Neural progenitor cell (in vitro differentiated cells): ENCODE data around the gene PDCD1. TPM values are rescaled to one million over a fixed set of nuclear protein-coding genes. Genes with fewer than 3 reads are reported as not detected.

ENCODE experiments used
- DNase-seq: peaks from one replicate; pipeline ENCODE4 v3.0.0-alpha.2; 2016; ENCODE audit warnings: low spot score
- H2AFZ ChIP-seq: fragments of 200-600 bp; sonication (generic); replicated peaks from 2 replicates; pipeline ENCODE4 v1.6.1; 2016; ENCODE audit warnings: antibody characterized with exemption
- H3F3A ChIP-seq: fragments of 200-600 bp; sonication (generic); 2 replicates; pipeline ENCODE4 v1.6.1; 2016; ENCODE audit warnings: antibody characterized with exemption, low read depth
- H3K27ac ChIP-seq: fragments of 200-600 bp; sonication (generic); 2 replicates; pipeline ENCODE4 v1.5.1; 2016; ENCODE audit warnings: mild to moderate bottlenecking
- H3K27me3 ChIP-seq: fragments of 200-600 bp; sonication (generic); 2 replicates; pipeline ENCODE4 v1.6.1; 2016; ENCODE audit warnings: mild to moderate bottlenecking, moderate library complexity
- H3K36me3 ChIP-seq: fragments of 200-600 bp; sonication (generic); 2 replicates; pipeline ENCODE4 v1.5.1; 2016
- H3K4me1 ChIP-seq: fragments of 200-600 bp; sonication (generic); 2 replicates; pipeline ENCODE4 v1.6.1; 2016; ENCODE audit warnings: mixed run types
- H3K4me2 ChIP-seq: fragments of 200-600 bp; sonication (generic); 2 replicates; pipeline ENCODE4 v1.6.1; 2016
- H3K4me3 ChIP-seq: fragments of 200-600 bp; sonication (generic); 2 replicates; pipeline ENCODE4 v1.5.1; 2016
- H3K79me2 ChIP-seq: fragments of 200-600 bp; sonication (generic); 2 replicates; pipeline ENCODE4 v1.6.1; 2016; ENCODE audit warnings: low read depth
- H3K9ac ChIP-seq: fragments of 200-600 bp; sonication (generic); 2 replicates; pipeline ENCODE4 v1.6.1; 2016
- H3K9me3 ChIP-seq: fragments of 200-600 bp; sonication (generic); 2 replicates; pipeline ENCODE4 v1.5.1; 2016; ENCODE audit warnings: low read depth
- H4K20me1 ChIP-seq: fragments of 200-600 bp; sonication (generic); 2 replicates; pipeline ENCODE4 v1.6.1; 2016; ENCODE audit warnings: low read depth
- H3K27ac Mint-ChIP-seq: 3 replicates; pipeline ENCODE4 v1.8.0; 2021; ENCODE audit warnings: mixed read lengths
- H3K27me3 Mint-ChIP-seq: 2 replicates; pipeline ENCODE4 v1.8.0; 2022; ENCODE audit warnings: low read depth, mild to moderate bottlenecking, inconsistent platforms, moderate library complexity, mixed read lengths; ENCODE audit not compliant: insufficient read depth
- H3K36me3 Mint-ChIP-seq: 3 replicates; pipeline ENCODE4 v1.8.0; 2021; ENCODE audit warnings: mixed read lengths
- H3K4me1 Mint-ChIP-seq: 3 replicates; pipeline ENCODE4 v1.8.0; 2021; ENCODE audit warnings: mixed read lengths
- H3K4me3 Mint-ChIP-seq: 3 replicates; pipeline ENCODE4 v1.8.0; 2021; ENCODE audit warnings: mild to moderate bottlenecking, moderate library complexity, mixed read lengths
- H3K9me3 Mint-ChIP-seq: 3 replicates; pipeline ENCODE4 v1.8.0; 2020; ENCODE audit warnings: mixed read lengths
- EZH2 ChIP-seq: fragments of 200-600 bp; sonication (generic); IDR thresholded peaks from 2 replicates; pipeline ENCODE4 v1.6.1; 2017; ENCODE audit warnings: antibody characterized with exemption, mild to moderate bottlenecking, moderate library complexity
- EZH2phosphoT487 ChIP-seq: fragments of 200-600 bp; sonication (generic); IDR thresholded peaks from 2 replicates; pipeline ENCODE4 v1.6.1; 2017; ENCODE audit warnings: antibody characterized with exemption
- total RNA-seq: library from RNA; depleted of rRNA; stranded (reverse); fragments of >200 nt; gene quantifications from 2 replicates; pipeline ENCODE4 v1.2.3, GENCODE V29; 2015; ENCODE audit warnings: low replicate concordance
- TF ChIP-seq, protein P1 (sequence below): fragments of 200-600 bp; sonication (generic); IDR thresholded peaks from 2 replicates; pipeline ENCODE4 v1.5.1; 2017; ENCODE audit warnings: antibody characterized with exemption, mild to moderate bottlenecking

Gene PDCD1
- total RNA-seq, 1 donor from 2014 or later: not detected

DNA sequence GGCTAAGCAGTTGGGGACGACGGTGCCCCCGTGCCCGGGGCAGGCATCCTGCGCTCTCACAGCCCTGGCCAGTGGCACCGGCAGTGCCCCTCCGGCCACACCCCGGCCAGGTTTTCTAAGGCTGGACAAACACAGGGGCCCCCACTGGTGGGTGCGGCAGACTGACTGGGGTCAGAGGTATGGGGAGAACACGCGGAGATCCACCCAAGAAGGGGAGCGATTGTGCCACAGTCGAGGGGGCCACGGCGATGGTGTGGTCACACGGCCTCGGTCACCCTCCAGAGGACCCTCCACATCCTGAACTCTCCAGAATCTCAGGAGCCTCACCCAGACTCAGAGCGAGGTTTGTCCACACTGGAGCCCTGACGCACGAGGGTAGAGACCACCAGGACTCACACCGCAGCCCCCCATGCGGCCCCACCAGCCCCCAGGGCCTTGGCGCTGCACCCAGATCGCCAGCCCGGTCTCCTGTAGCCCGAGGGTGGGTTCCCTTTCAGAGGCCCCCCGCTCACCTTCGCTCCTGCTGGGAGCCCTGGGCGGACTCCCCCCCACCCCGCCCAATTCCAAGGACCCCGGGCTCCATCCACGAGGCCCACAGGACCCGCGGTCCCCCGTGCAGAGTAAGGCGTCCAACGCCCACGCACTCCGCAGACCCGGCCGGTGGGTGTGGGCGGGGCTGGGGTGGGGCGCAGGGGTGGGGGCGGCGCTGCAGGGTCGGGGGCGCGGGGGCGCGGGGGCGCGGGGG lies 15.2 kb downstream of the PDCD1 start:
- Histone ChIP-seq H3K79me2 (no peaks in the 10 kb centered on the region), H3K4me3 (no peak overlapping the region), H3K36me3 (no peaks in the 10 kb centered on the region), H3K9ac (no peak overlapping the region), H3K27me3 (peaks cover 37% of the 10 kb centered on the region), H3F3A (peaks cover 7% of the 10 kb centered on the region), H3K9me3 (no peaks in the 10 kb centered on the region), H3K4me1 (no peaks in the 10 kb centered on the region), H3K4me2 (no peak overlapping the region), H2AFZ (no peak overlapping the region), H4K20me1 (no peaks in the 10 kb centered on the region), H3K27ac (no peak overlapping the region)
- Mint-ChIP-seq H3K4me1 (peaks cover 19% of the 10 kb centered on the region), H3K4me3 (no peak overlapping the region), H3K27me3 (peaks cover 26% of the 10 kb centered on the region), H3K9me3 (no peaks in the 10 kb centered on the region), H3K27ac (no peak overlapping the region), H3K36me3 (no peaks in the 10 kb centered on the region)
- TF ChIP-seq EZH2phosphoT487: no peak
- TF ChIP-seq, protein P1, sequence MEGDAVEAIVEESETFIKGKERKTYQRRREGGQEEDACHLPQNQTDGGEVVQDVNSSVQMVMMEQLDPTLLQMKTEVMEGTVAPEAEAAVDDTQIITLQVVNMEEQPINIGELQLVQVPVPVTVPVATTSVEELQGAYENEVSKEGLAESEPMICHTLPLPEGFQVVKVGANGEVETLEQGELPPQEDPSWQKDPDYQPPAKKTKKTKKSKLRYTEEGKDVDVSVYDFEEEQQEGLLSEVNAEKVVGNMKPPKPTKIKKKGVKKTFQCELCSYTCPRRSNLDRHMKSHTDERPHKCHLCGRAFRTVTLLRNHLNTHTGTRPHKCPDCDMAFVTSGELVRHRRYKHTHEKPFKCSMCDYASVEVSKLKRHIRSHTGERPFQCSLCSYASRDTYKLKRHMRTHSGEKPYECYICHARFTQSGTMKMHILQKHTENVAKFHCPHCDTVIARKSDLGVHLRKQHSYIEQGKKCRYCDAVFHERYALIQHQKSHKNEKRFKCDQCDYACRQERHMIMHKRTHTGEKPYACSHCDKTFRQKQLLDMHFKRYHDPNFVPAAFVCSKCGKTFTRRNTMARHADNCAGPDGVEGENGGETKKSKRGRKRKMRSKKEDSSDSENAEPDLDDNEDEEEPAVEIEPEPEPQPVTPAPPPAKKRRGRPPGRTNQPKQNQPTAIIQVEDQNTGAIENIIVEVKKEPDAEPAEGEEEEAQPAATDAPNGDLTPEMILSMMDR: no peak
- DNase-seq: no peak

DNA sequence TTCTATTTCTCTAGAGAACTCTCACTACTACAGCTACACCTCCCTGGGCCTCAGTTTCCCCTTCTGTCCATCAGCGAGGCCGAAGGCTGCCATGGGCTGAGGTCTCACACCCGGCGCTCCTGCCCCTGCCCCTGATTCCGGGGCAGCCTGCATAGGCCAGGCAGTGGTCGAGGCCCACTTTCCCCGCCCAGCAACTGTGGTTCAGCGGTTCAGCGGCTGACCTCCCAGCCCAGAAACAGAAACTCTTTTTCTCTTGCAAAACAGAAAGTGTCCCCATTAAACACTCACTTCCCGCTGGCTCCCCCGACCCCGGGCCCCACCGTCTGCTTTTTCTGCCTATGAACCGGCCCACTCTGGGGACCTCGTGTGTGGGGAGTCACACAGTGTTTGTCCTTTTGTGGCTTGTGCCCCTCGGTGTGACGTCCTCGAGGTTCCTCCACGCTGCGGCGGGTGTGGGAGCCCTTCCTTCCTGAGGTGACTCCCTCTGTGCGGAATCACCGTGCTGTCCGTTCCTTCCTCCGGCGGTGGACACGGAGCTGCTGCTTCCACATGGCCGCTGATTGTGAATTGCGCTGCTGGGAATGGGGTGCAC lies 16.0 kb downstream of the PDCD1 start:
- Histone ChIP-seq H3K4me3 (no peak overlapping the region), H3K9me3 (no peaks in the 10 kb centered on the region), H3K27me3 (peaks cover 37% of the 10 kb centered on the region), H3K4me2 (no peak overlapping the region), H2AFZ (no peak overlapping the region), H3K27ac (no peak overlapping the region), H3K9ac (no peak overlapping the region), H3K4me1 (no peaks in the 10 kb centered on the region), H3K79me2 (no peaks in the 10 kb centered on the region), H4K20me1 (no peaks in the 10 kb centered on the region), H3F3A (peaks cover 7% of the 10 kb centered on the region), H3K36me3 (no peaks in the 10 kb centered on the region)
- H3K27me3 Mint-ChIP-seq: peaks cover 26% of the 10 kb centered on the region
- H3K36me3 Mint-ChIP-seq: no peaks in the 10 kb centered on the region
- no peak for TF ChIP-seq EZH2phosphoT487
- no peak for TF ChIP-seq EZH2
- TF ChIP-seq, protein P1: no peak
- peaks cover 19% of the 10 kb centered on the region for H3K4me1 Mint-ChIP-seq
- peak overlapping the region; percentile 72 for H3K27ac Mint-ChIP-seq
- no peaks in the 10 kb centered on the region for H3K9me3 Mint-ChIP-seq
- H3K4me3 Mint-ChIP-seq: no peak overlapping the region
- DNase-seq: no peak

DNA sequence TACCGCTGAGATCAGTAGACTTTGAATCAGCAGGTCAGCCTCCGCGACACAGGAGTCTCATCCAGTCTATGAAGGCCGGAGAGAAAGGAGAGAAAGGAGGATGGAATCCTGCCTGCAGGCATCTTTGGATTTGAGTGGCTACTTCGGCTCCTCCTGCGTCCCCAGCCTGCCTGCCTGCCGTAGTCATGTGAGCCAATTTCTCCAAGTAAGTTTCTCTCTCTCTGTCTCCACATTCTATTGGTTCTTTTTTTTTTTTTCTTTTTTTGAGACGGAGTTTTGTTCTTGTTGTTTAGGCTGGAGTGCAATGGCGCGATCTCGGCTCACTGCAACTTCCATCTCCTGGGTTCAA lies 16.7 kb downstream of the PDCD1 start:
- Histone ChIP-seq H3K27ac (no peak overlapping the region), H3K9me3 (no peaks in the 10 kb centered on the region), H3K4me2 (no peak overlapping the region), H3K36me3 (no peaks in the 10 kb centered on the region), H3K4me3 (no peak overlapping the region), H3F3A (peaks cover 7% of the 10 kb centered on the region), H2AFZ (no peak overlapping the region), H4K20me1 (no peaks in the 10 kb centered on the region), H3K9ac (no peak overlapping the region), H3K27me3 (peaks cover 37% of the 10 kb centered on the region), H3K4me1 (no peaks in the 10 kb centered on the region), H3K79me2 (no peaks in the 10 kb centered on the region)
- Mint-ChIP-seq H3K9me3 (no peaks in the 10 kb centered on the region), H3K27ac (no peak overlapping the region), H3K4me1 (peaks cover 19% of the 10 kb centered on the region), H3K36me3 (no peaks in the 10 kb centered on the region), H3K4me3 (no peak overlapping the region), H3K27me3 (peaks cover 26% of the 10 kb centered on the region)
- no peak for DNase-seq
- TF ChIP-seq, protein P1: no peak
- TF ChIP-seq EZH2phosphoT487 (no peak), EZH2 (no peak)
